H1 (cell line): ENCODE measurements around the gene ERLIN1. TPM values are rescaled to one million over a fixed set of nuclear protein-coding genes. Genes with fewer than 3 reads are reported as not detected.

Experiments
- CTCF ChIA-PET: fragments of 300-600 bp; sonication (Branson Sonifier 250); formaldehyde crosslinking; loops from one replicate; lab custom pipeline; 2021; ENCODE audit not compliant: partially characterized antibody; lab: Charles Lee
- POLR2A ChIA-PET: fragments of 300-600 bp; sonication (Branson Sonifier 250); formaldehyde crosslinking; loops from one replicate; lab custom pipeline; 2021; ENCODE audit warnings: inconsistent platforms; ENCODE audit not compliant: partially characterized antibody; lab: Charles Lee
- DNase-seq, 2 experiments: peaks; one replicate each; pipeline versions ENCODE4 v3.0.0 to v3.0.0-alpha.2; 2010 to 2022; ENCODE audit warnings: low spot score in 2 of 2, low read depth in 1 of 2, mixed read lengths in 1 of 2
- FAIRE-seq: peaks from 2 replicates; lab custom pipeline; 2011; peaks lifted over from hg19 to GRCh38; lab: Jason Lieb, UNC
- H2AFZ ChIP-seq: 2 replicates; pipeline ENCODE4 v1.8.1; 2012; ENCODE audit warnings: low read length, inconsistent platforms
- H2AK5ac ChIP-seq: 2 replicates; pipeline ENCODE4 v1.6.1; 2013; ENCODE audit warnings: low read depth, low read length
- H2BK120ac ChIP-seq: replicated peaks from 2 replicates; pipeline ENCODE3; 2013; ENCODE audit warnings: low read depth, low read length, inconsistent platforms
- H2BK12ac ChIP-seq: 2 replicates; pipeline ENCODE4 v1.6.1; 2013; ENCODE audit warnings: low read depth, low read length
- H2BK15ac ChIP-seq: 2 replicates; pipeline ENCODE4 v1.6.1; 2013; ENCODE audit warnings: low read length
- H2BK20ac ChIP-seq: 2 replicates; pipeline ENCODE4 v1.6.1; 2013; ENCODE audit warnings: low read length
- H2BK5ac ChIP-seq: 2 replicates; pipeline ENCODE4 v1.6.1; 2013; ENCODE audit warnings: low read depth, low read length
- H3K14ac ChIP-seq: 2 replicates; pipeline ENCODE4 v1.6.1; 2013; ENCODE audit warnings: inconsistent platforms; ENCODE audit not compliant: insufficient read length
- H3K18ac ChIP-seq: 2 replicates; pipeline ENCODE4 v1.6.1; 2013; ENCODE audit warnings: low read length; ENCODE audit errors: extremely low read depth
- H3K23ac ChIP-seq: 2 replicates; pipeline ENCODE4 v1.6.1; 2013; ENCODE audit warnings: inconsistent platforms; ENCODE audit not compliant: insufficient read length
- H3K23me2 ChIP-seq: 2 replicates; pipeline ENCODE4 v1.6.1; 2013; ENCODE audit warnings: low read depth, low read length
- H3K27ac ChIP-seq: 2 replicates; pipeline ENCODE4 v1.6.1; 2011; ENCODE audit warnings: low read depth, low read length, inconsistent platforms
- H3K27me3 ChIP-seq, 4 experiments: replicated peaks in 1 of 4; 1 replicate in 1 of 4; 2 replicates in 3 of 4; pipeline versions ENCODE4 v1.6.1 to v1.8.1; 2011 to 2013; ENCODE audit warnings: low read length in 3 of 4, mild to moderate bottlenecking in 3 of 4, inconsistent platforms in 2 of 4, mixed read lengths in 2 of 4, moderate library complexity in 1 of 4; ENCODE audit not compliant: control insufficient read depth in 3 of 4, insufficient read depth in 3 of 4; ENCODE audit errors: extremely low read depth in 1 of 4
- H3K36me3 ChIP-seq, 4 experiments: 2 replicates each; pipeline versions ENCODE4 v1.6.1 to v1.8.1; 2011 to 2013; ENCODE audit warnings: mild to moderate bottlenecking in 4 of 4, low read length in 3 of 4, moderate library complexity in 2 of 4, control low read depth in 1 of 4, inconsistent platforms in 1 of 4; ENCODE audit not compliant: insufficient read depth in 4 of 4, control insufficient read depth in 2 of 4
- H3K4ac ChIP-seq: replicated peaks from 2 replicates; pipeline ENCODE3; 2013; ENCODE audit warnings: low read length, low read depth, mixed read lengths, inconsistent platforms; ENCODE audit not compliant: insufficient read length
- H3K4me1 ChIP-seq, 4 experiments: replicated peaks in 1 of 4; 1 replicate in 1 of 4; 2 replicates in 3 of 4; pipeline versions ENCODE4 v1.6.1 to v1.8.1; 2011 to 2013; ENCODE audit warnings: low read length in 3 of 4, inconsistent platforms in 2 of 4, mixed read lengths in 1 of 4; ENCODE audit not compliant: insufficient read depth in 4 of 4, control insufficient read depth in 3 of 4
- H3K4me2 ChIP-seq, 2 experiments: 2 replicates each; pipeline versions ENCODE4 v1.6.1 to v1.8.1; 2011 to 2013; ENCODE audit warnings: low read depth in 2 of 2, low read length in 2 of 2, control low read depth in 1 of 2, inconsistent platforms in 1 of 2, mild to moderate bottlenecking in 1 of 2; ENCODE audit not compliant: insufficient read depth in 1 of 2
- H3K4me3 ChIP-seq, 4 experiments: fragments of 200-600, 300-600 bp in 1 of 4; sonication (generic), shearing (Covaris generic), sonication (Bioruptor Twin) in 1 of 4; 2 replicates each; pipeline versions ENCODE4 v1.5.1 to v1.8.1; 2011 to 2016; ENCODE audit warnings: low read length in 4 of 4, low read depth in 3 of 4, control low read depth in 2 of 4, inconsistent platforms in 2 of 4, mild to moderate bottlenecking in 2 of 4, mixed read lengths in 1 of 4, moderate library complexity in 1 of 4; ENCODE audit not compliant: insufficient read depth in 2 of 4; ENCODE audit errors: extremely low read depth in 1 of 4
- H3K56ac ChIP-seq: replicated peaks from 2 replicates; pipeline ENCODE3; 2013; ENCODE audit warnings: low read depth, mild to moderate bottlenecking, mixed read lengths, low read length, inconsistent platforms; ENCODE audit not compliant: insufficient read length
- H3K79me1 ChIP-seq: 2 replicates; pipeline ENCODE4 v1.6.1; 2013; ENCODE audit warnings: low read depth, low read length, control low read depth
- H3K79me2 ChIP-seq, 2 experiments: 2 replicates each; pipeline versions ENCODE4 v1.6.1 to v1.8.1; 2012 to 2013; ENCODE audit warnings: low read length in 2 of 2, mild to moderate bottlenecking in 2 of 2, inconsistent platforms in 1 of 2; ENCODE audit not compliant: insufficient read depth in 2 of 2, control insufficient read depth in 1 of 2
- H3K9ac ChIP-seq, 4 experiments: replicated peaks in 1 of 4; 1 replicate in 1 of 4; 2 replicates in 3 of 4; pipeline versions ENCODE4 v1.6.1 to v1.8.1; 2011 to 2013; ENCODE audit warnings: low read depth in 3 of 4, low read length in 3 of 4, control low read depth in 2 of 4, mild to moderate bottlenecking in 2 of 4, moderate library complexity in 2 of 4, inconsistent platforms in 1 of 4; ENCODE audit errors: extremely low read depth in 1 of 4
- H3K9me3 ChIP-seq, 2 experiments: 2 replicates each; pipeline versions ENCODE4 v1.6.1 to v1.8.1; 2012 to 2013; ENCODE audit warnings: mild to moderate bottlenecking in 2 of 2, moderate library complexity in 2 of 2, control low read depth in 1 of 2, inconsistent platforms in 1 of 2, low read depth in 1 of 2, low read length in 1 of 2, mixed read lengths in 1 of 2; ENCODE audit not compliant: insufficient read depth in 2 of 2
- H4K20me1 ChIP-seq, 2 experiments: replicated peaks in 1 of 2; 2 replicates each; pipeline versions ENCODE3 to v1.8.1; 2011 to 2013; ENCODE audit warnings: inconsistent platforms in 2 of 2, low read length in 2 of 2, mild to moderate bottlenecking in 1 of 2; ENCODE audit not compliant: insufficient read depth in 2 of 2, control insufficient read depth in 1 of 2
- H4K5ac ChIP-seq: 2 replicates; pipeline ENCODE4 v1.6.1; 2013; ENCODE audit warnings: low read length, low read depth, mixed read lengths, inconsistent platforms; ENCODE audit not compliant: insufficient read length
- H4K8ac ChIP-seq: 2 replicates; pipeline ENCODE4 v1.8.0; 2013; ENCODE audit warnings: mild to moderate bottlenecking, moderate library complexity, low read length, inconsistent platforms; ENCODE audit not compliant: insufficient read depth; ENCODE audit errors: extremely low read depth
- H4K91ac ChIP-seq: replicated peaks from 2 replicates; pipeline ENCODE3; 2013; ENCODE audit warnings: low read length, mixed read lengths, inconsistent platforms; ENCODE audit not compliant: insufficient read length
- RAD21 ChIP-seq, 2 experiments: IDR thresholded peaks in 1 of 2; conservative IDR thresholded peaks in 1 of 2; 2 replicates each; pipeline ENCODE4 v1.6.1; 2011; ENCODE audit warnings: low read depth in 2 of 2, low read length in 2 of 2, improper control_type of control experiment in 1 of 2, inconsistent platforms in 1 of 2, mild to moderate bottlenecking in 1 of 2, moderate library complexity in 1 of 2
- SP4 ChIP-seq: IDR thresholded peaks from 2 replicates; pipeline ENCODE4 v1.6.1; 2012; ENCODE audit warnings: low read length, inconsistent platforms
- YY1 ChIP-seq: IDR thresholded peaks from 2 replicates; pipeline ENCODE4 v1.6.1; 2011; ENCODE audit warnings: low read depth, mild to moderate bottlenecking, low read length
- WGBS, 2 experiments: shearing (Covaris generic) in 1 of 2; methylation state at CpG; one replicate each; pipeline versions ENCODE4 v1.1.6 to v1.1.7; 2013 to 2015; ENCODE audit warnings: low lambda C conversion rate in 2 of 2, mixed read lengths in 2 of 2, inconsistent platforms in 1 of 2, low coverage in 1 of 2, missing lambda C conversion rate in 1 of 2; ENCODE audit not compliant: insufficient replicate concordance in 2 of 2, insufficient coverage in 1 of 2, insufficient read length in 1 of 2; ENCODE audit errors: extremely low coverage in 1 of 2, missing lambda C conversion rate in 1 of 2; 5-methylcytosine and 5-hydroxymethylcytosine counted together
- polyA plus RNA-seq, 7 experiments: library from polyadenylated mRNA; depleted of rRNA in 3 of 7; stranded (reverse) in 5 of 7; unstranded in 2 of 7; fragments of >200 nt in 5 of 7; fragments of 200-250 nt in 2 of 7; gene quantifications; 1 replicate in 5 of 7; 2 replicates in 1 of 7; 4 replicates in 1 of 7; pipeline versions ENCODE4 v1.2.1 to v1.2.3, GENCODE V29; 2011 to 2013; ENCODE audit warnings: missing spikeins in 2 of 7, mixed read lengths in 2 of 7
- total RNA-seq: library from RNA; stranded (reverse); fragmentation: NEBNext Ultra II Directional; extraction: Animal tissue kit (Norgen Biotek cat#: 25700); gene quantifications from 2 replicates; pipeline ENCODE4 v1.2.1, GENCODE V29; 2021

Gene ERLIN1
- total and polyA plus RNA-seq, 2 of the 8 experiments (the other 6 are each of a cell fraction or from before 2014, with no cell fraction given): 16.5 to 32.0 TPM

GRCh38 chr10:100223879-100224278, 38.0 kb upstream of the ERLIN1 start:
- Histone ChIP-seq H2AK5ac (no peak overlapping the region), H3K23ac (no peak overlapping the region), H2BK5ac (no peak overlapping the region), H3K79me1 (peaks cover 3% of the 10 kb centered on the region), H3K4me1 (no peaks in the 10 kb centered on the region), H3K27ac (no peak overlapping the region), H3K4ac (no peak overlapping the region), H2BK15ac (no peak overlapping the region), H2AFZ (no peak overlapping the region), H3K27me3 (no peaks in the 10 kb centered on the region), H2BK20ac (no peak overlapping the region), H3K79me2 (peaks cover under 1 to 28% of the 10 kb centered on the region in 2 experiments), H4K91ac (no peak overlapping the region), H4K20me1 (peaks cover 2% of the 10 kb centered on the region in 2 experiments), H3K56ac (no peak overlapping the region), H2BK120ac (no peak overlapping the region), H3K9ac (no peak overlapping the region), H3K14ac (no peak overlapping the region), H3K4me2 (no peak overlapping the region), H3K4me3 (no peak overlapping the region), H4K5ac (no peak overlapping the region), H2BK12ac (no peak overlapping the region), H3K36me3 (peaks cover 9 to 32% (median 16%) of the 10 kb centered on the region in 4 experiments; a peak in 6 of 8 replicates), H3K23me2 (peaks cover 4% of the 10 kb centered on the region), H3K18ac (no peak overlapping the region), H3K9me3 (no peaks in the 10 kb centered on the region), H4K8ac (no peak overlapping the region)
- FAIRE-seq (no peak), DNase-seq (no peak)
- ChIA-PET POLR2A (interaction anchor here (1.5 kb wide), 1 partner anchor 10 kb away, joined by 3 read pairs; no protein-coding TSS in a partner anchor), CTCF (interaction anchor here (0.7 to 1.4 kb wide), 3 partner anchors 10 to 1034 kb away, joined by 3 to 4 read pairs (median 3); no protein-coding TSS in a partner anchor)
- TF ChIP-seq SP4 (no peak), YY1 (no peak), RAD21 (IDR thresholded peaks at IDR 0.05 in 1 of 2, conservative IDR thresholded peaks at IDR 0.05 in 1 of 2; ENCODE audit: low read depth in 2 of 2, low read length in 2 of 2) (no peak)
- 78% methylated on average over 5 of the region's 5 CpGs; no CpG with 5 or more reads in 1 of the 2 experiments for WGBS, 2 experiments
